GM18498 (cell line): ENCODE results near the gene NCK1.
A peak's percentile ranks its signal among the peaks of the same experiment; 100 is the strongest.

Experiments used
- ATAC-seq: cut with Tn5 transposase; IDR thresholded peaks from one replicate; pipeline ENCODE4 v1.9.1; 2021; ENCODE audit warnings: mild to moderate bottlenecking, moderate library complexity; ENCODE audit not compliant: unreplicated experiment

The NCK1 gene

GRCh38 chr3:136905549-136905948 is 43.5 kb downstream of the NCK1 start:
- ATAC-seq: no peak

DNA sequence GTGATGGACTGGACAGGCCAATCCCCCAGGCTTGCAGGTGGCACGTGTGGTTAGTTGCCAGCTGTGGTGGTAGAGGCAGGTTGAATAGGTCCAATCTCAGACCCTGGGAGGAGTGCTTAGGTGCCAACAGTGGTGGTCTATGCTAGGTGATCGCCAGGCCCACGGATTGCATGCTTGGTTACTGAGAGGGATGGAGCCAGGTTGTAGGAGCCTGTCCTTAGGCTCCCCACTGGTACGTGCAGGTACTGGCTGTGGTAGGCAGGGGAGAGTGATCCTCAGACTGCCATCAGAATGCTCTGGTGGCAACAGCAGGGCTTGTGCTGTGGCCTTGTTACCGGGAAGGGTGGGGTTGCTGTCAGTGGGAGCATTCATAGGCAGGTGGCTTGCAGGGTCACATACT is 44.7 kb downstream of the NCK1 start:
- ATAC-seq: no peak

GRCh38 chr3:136908297-136908696 is 46.3 kb downstream of the NCK1 start:
- ATAC-seq: no peak

DNA sequence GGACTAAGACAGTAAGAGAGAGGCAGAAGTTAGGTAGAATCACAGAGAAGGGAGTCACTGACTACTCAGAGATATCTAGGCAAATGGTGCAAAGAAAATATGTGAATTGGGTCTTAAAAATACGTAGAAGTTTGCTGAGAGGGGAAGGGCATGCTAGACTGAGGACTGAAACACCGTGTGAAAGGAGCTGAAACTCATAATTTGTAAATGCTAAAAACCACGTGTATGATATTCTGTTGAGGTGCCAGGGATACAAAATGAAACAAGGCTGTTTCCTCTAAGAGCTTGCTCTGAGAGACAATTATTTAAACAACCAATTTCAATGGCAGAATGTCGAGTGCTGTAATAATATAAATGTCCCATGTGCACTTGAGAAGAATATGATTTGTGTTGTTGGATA is 47.2 kb downstream of the NCK1 start:
- peak; percentile 74 for ATAC-seq

GRCh38 chr3:136910697-136911096 is 48.7 kb downstream of the NCK1 start:
- ATAC-seq: no peak

DNA sequence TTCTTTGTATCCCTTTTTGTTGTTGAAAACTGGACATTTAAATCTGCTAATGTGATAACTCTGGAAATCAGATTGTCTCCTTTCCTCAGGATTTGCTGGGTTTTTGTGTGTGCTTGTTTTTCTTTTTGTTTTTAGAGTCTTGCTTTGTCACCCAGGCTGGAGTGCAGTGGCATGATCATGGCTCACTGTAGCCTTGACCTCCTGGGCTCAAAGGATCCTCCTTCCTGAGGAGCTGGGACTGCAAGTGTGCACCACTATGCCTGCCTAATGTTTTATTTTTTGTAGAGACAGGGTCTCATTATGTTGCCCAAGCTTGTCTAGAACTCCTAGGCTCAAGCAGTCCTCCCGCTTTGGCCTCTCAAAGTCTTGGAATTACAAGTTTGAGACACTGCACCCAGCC is 51.2 kb downstream of the NCK1 start:
- ATAC-seq: no peak

GRCh38 chr3:136914739-136915138 is 52.7 kb downstream of the NCK1 start:
- no peak for ATAC-seq

GRCh38 chr3:136916223-136916622 is 54.2 kb downstream of the NCK1 start:
- no peak for ATAC-seq

GRCh38 chr3:136919799-136920580 is 58.0 kb downstream of the NCK1 start:
- no peak for ATAC-seq

- no peak for ATAC-seq
These were observed 59.0 kb downstream of the NCK1 start for GRCh38 chr3:136920904-136921611.

- no peak for ATAC-seq
These were observed 63.6 kb downstream of the NCK1 start for GRCh38 chr3:136925425-136926190.

DNA sequence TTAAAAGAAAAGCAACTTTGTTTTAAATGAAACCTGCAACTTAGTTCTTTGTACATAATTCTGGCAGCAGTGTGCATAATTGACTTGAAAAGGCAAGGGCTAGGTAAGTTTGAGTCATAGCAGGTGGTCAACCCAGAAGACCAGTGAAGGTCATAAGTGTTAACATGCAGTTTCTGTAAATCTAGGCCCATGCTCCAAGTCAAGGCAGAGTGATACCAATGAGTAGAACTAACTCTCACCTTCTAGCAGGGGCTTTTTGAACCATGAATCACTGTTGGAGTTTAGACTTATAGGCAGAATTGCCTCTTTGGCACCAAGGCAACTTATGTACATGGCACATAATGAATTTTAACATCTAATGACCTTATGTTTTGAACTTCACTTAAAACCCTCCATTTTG is 66.2 kb downstream of the NCK1 start:
- ATAC-seq: no peak

GRCh38 chr3:136929977-136930670 is 68.1 kb downstream of the NCK1 start:
- ATAC-seq: no peak

DNA sequence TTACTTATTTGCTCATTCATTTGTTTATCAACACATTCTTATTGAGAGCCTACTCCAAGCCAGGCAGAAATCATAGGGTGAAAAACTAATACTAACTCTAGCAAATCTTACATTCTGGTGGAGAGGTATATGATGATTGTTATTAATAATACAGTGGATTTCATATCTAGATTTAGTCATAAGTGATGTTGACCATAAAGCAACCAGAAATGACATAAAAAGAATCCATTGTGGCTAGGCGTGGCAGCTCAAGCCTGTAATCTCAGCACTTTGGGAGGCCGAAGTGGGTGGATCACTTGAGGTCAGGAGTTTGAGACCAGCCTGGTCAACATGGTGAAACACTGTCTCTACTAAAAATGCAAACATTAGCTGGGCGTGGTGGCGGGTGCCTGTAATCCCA is 69.6 kb downstream of the NCK1 start:
- ATAC-seq: no peak

GRCh38 chr3:136932523-136932922 is 70.5 kb downstream of the NCK1 start:
- no peak for ATAC-seq

DNA sequence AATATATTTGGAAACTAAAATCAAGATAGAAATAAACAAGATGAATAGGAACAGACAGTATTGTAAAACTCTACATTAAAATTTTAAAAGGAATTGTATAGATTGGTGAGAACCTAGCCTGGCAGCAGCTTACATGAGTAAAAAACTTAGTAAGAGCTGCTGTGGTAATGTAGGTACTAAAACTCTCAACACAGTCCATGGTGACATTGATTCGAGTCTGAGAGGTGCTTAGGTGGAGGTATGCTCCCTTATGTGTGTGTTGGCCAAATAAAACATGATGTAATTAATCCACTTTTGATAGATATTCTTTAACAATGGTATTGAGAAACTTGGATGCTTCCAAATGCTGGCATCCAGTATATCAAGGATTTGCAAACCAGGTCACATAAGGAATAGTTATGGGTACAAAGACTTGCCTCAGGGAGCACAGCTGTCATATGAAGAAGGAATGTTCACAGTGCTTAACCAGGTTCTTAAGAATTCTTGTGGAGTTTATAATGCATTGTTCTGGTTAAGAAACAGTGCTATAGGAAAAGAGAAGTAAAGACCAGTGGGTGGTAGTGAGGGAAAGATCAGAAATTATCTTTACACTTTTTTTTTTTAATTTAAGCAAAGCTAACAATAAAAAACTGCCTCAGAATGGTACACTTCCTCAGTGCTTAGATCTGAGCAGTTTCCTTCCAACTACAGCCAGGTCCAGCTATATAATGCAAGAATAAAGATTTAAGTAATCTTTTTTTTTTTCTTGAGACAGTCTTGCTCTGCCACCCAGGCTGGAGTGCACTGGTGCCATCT is 71.2 kb downstream of the NCK1 start:
- ATAC-seq: no peak

- ATAC-seq: no peak
These were observed 75.2 kb downstream of the NCK1 start for GRCh38 chr3:136937175-136937574.

- no peak for ATAC-seq
These were observed 75.8 kb downstream of the NCK1 start for GRCh38 chr3:136937851-136938250.

GRCh38 chr3:136938334-136938733 is 76.3 kb downstream of the NCK1 start:
- no peak for ATAC-seq

GRCh38 chr3:136939489-136939888 is 77.5 kb downstream of the NCK1 start:
- ATAC-seq: no peak
